DMS153 (cell line): ENCODE data around the gene NAV3.
A peak's percentile ranks its signal among the peaks of the same experiment; 100 is the strongest.

Source experiments
- DNase-seq: peaks from one replicate; lab custom pipeline; 2025; lab: John Stamatoyannopoulos, UW

The NAV3 gene

GRCh38 chr12:78187741-78188140 is 357.0 kb downstream of the NAV3 start:
- no peak for DNase-seq

GRCh38 chr12:78189656-78190055 is 359.0 kb downstream of the NAV3 start:
- no peak for DNase-seq

- no peak for DNase-seq
Observed at GRCh38 chr12:78191611-78192010, 360.9 kb downstream of the NAV3 start.

GRCh38 chr12:78192979-78193378 is 362.3 kb downstream of the NAV3 start:
- DNase-seq, result no peak

GRCh38 chr12:78194448-78194847 is 363.8 kb downstream of the NAV3 start:
- DNase-seq, result no peak

- DNase-seq, result no peak
Observed at GRCh38 chr12:78198896-78199295, 368.2 kb downstream of the NAV3 start.

GRCh38 chr12:78199926-78200325 is 369.2 kb downstream of the NAV3 start:
- DNase-seq, result no peak

GRCh38 chr12:78204926-78205325 is 374.2 kb downstream of the NAV3 start:
- no peak for DNase-seq

GRCh38 chr12:78208092-78208491 is 377.4 kb downstream of the NAV3 start:
- DNase-seq, result no peak

- peak; percentile 99 for DNase-seq
Observed at GRCh38 chr12:78209846-78210505, 379.3 kb downstream of the NAV3 start.

GRCh38 chr12:78210506-78210860 is 379.8 kb downstream of the NAV3 start:
- no peak for DNase-seq

GRCh38 chr12:78210894-78211302 is 380.2 kb downstream of the NAV3 start:
- peak; percentile 78 for DNase-seq

GRCh38 chr12:78220811-78221210 is 390.1 kb downstream of the NAV3 start:
- DNase-seq, result no peak

GRCh38 chr12:78224154-78224553 is 393.5 kb downstream of the NAV3 start:
- no peak for DNase-seq

- no peak for DNase-seq
Observed at GRCh38 chr12:78226763-78227162, 396.1 kb downstream of the NAV3 start.

GRCh38 chr12:78229591-78230101 is 399.0 kb downstream of the NAV3 start:
- DNase-seq, result no peak

- no peak for DNase-seq
Observed at GRCh38 chr12:78232756-78233155, 402.1 kb downstream of the NAV3 start.

GRCh38 chr12:78236264-78236663 is 405.6 kb downstream of the NAV3 start:
- no peak for DNase-seq

GRCh38 chr12:78239544-78239943 is 408.9 kb downstream of the NAV3 start:
- DNase-seq, result no peak

GRCh38 chr12:78240827-78241226 is 410.1 kb downstream of the NAV3 start:
- DNase-seq, result no peak

- peak; percentile 87 for DNase-seq
Observed at GRCh38 chr12:78241446-78241845, 410.8 kb downstream of the NAV3 start.

- DNase-seq, result no peak
Observed at GRCh38 chr12:78244916-78245507, 414.3 kb downstream of the NAV3 start.

- no peak for DNase-seq
Observed at GRCh38 chr12:78248321-78248720, 417.6 kb downstream of the NAV3 start.

GRCh38 chr12:78249578-78249977 is 418.9 kb downstream of the NAV3 start:
- no peak for DNase-seq
